VCaP (cell line): ENCODE measurements around the gene ABCC12.

Experiments used
- H3K27ac ChIP-seq: fragments of 450-650 bp; 2 replicates; pipeline ENCODE4 v1.5.1; 2017
- CTCF ChIP-seq: fragments of 450-650 bp; conservative IDR thresholded peaks from 2 replicates; pipeline ENCODE4 v1.5.1; 2017; ENCODE audit warnings: mild to moderate bottlenecking, moderate library complexity

ABCC12 gene

GRCh38 chr16:48164907-48165715 lies 9.3 kb upstream of the ABCC12 start:
- TF ChIP-seq CTCF = peak; percentile 73
- peak overlapping the region; percentile 85 for H3K27ac ChIP-seq

- H3K27ac ChIP-seq = no peak overlapping the region
- TF ChIP-seq CTCF = no peak
Measured at GRCh38 chr16:48162839-48163410, 7.1 kb upstream of the ABCC12 start.

GRCh38 chr16:48161906-48162305 lies 6.1 kb upstream of the ABCC12 start:
- TF ChIP-seq CTCF = no peak
- H3K27ac ChIP-seq = no peak overlapping the region

GRCh38 chr16:48160575-48160974 lies 4.8 kb upstream of the ABCC12 start:
- no peak overlapping the region for H3K27ac ChIP-seq
- TF ChIP-seq CTCF = no peak

GRCh38 chr16:48158296-48158695 lies 2.5 kb upstream of the ABCC12 start:
- no peak overlapping the region for H3K27ac ChIP-seq
- TF ChIP-seq CTCF = no peak

GRCh38 chr16:48157794-48158193 lies 2.0 kb upstream of the ABCC12 start:
- no peak overlapping the region for H3K27ac ChIP-seq

GRCh38 chr16:48157302-48157701 lies 1.5 kb upstream of the ABCC12 start:
- H3K27ac ChIP-seq = no peak overlapping the region
- TF ChIP-seq CTCF = no peak

More at GRCh38 chr16:48157794-48158193, 2.0 kb upstream of the ABCC12 start:
- no peak for TF ChIP-seq CTCF
